ENCODE measurements around the gene HAUS1. TPM values are rescaled to one million over a fixed set of nuclear protein-coding genes. Genes with fewer than 3 reads are reported as not detected.

HAUS1 gene
- total RNA-seq, 6 experiments from 2014 or later, result 4.0 to 15.4 (median 5.9) TPM

GRCh38 chr18:46164920-46165319 is 60.7 kb downstream of the HAUS1 start:
- 89% methylated on average over 4 of the region's 13 CpGs for WGBS (ENCODE audit: insufficient coverage, low coverage, low lambda C conversion rate, missing lambda C conversion rate)
- intact Hi-C loops (cut with DNase I), result no loop called here

GRCh38 chr18:46166261-46166970 is 62.2 kb downstream of the HAUS1 start:
- no peaks in the 10 kb centered on the region for H3K36me3 ChIP-seq
- 70% methylated on average over 6 of the region's 6 CpGs for WGBS (ENCODE audit: insufficient coverage, low coverage, low lambda C conversion rate, missing lambda C conversion rate)
- ATAC-seq, result no peak
- no peak overlapping the region for H3K4me3 ChIP-seq
- no peaks in the 10 kb centered on the region for H3K27me3 ChIP-seq
- DNase-seq, result no peak
- no peaks in the 10 kb centered on the region for H3K4me1 ChIP-seq
- no peaks in the 10 kb centered on the region for H3K9me3 ChIP-seq
- no peak overlapping the region for H3K27ac ChIP-seq
- TF ChIP-seq CTCF (IDR thresholded peaks at IDR 0.05) (no peak), POLR2A (IDR thresholded peaks at IDR 0.05) (no peak)
- intact Hi-C loops (cut with DNase I), result no loop called here

More at GRCh38 chr18:46164920-46165319, 60.7 kb downstream of the HAUS1 start:
- ATAC-seq (no peak), DNase-seq (no peak)
- H3K4me3 ChIP-seq, result no peak overlapping the region
- H3K27me3 ChIP-seq, result no peaks in the 10 kb centered on the region
- H3K27ac ChIP-seq, result no peak overlapping the region
- H3K9me3 ChIP-seq, result no peaks in the 10 kb centered on the region
- no peaks in the 10 kb centered on the region for H3K36me3 ChIP-seq
- no peaks in the 10 kb centered on the region for H3K4me1 ChIP-seq
- TF ChIP-seq CTCF (IDR thresholded peaks at IDR 0.05), result no peak
- TF ChIP-seq POLR2A (IDR thresholded peaks at IDR 0.05), result no peak

GRCh38 chr18:46167971-46168370 is 63.8 kb downstream of the HAUS1 start:
- Histone ChIP-seq H3K36me3 (no peaks in the 10 kb centered on the region), H3K27ac (no peak overlapping the region), H3K9me3 (no peaks in the 10 kb centered on the region), H3K4me3 (no peak overlapping the region), H3K27me3 (no peaks in the 10 kb centered on the region), H3K4me1 (no peaks in the 10 kb centered on the region)
- peak in 3 of 4 donors; percentile 26 to 52 (median 36) for ATAC-seq
- 43% methylated on average over 9 of the region's 9 CpGs for WGBS (ENCODE audit: insufficient coverage, low coverage, low lambda C conversion rate, missing lambda C conversion rate)
- intact Hi-C loops (cut with DNase I), result no loop called here
- TF ChIP-seq CTCF (IDR thresholded peaks at IDR 0.05) (no peak), POLR2A (IDR thresholded peaks at IDR 0.05) (no peak)
- DNase-seq, result peak in 1 of 3 donors; percentile 24

- no peak overlapping the region for H3K4me3 ChIP-seq
- H3K9me3 ChIP-seq, result no peaks in the 10 kb centered on the region
- no peaks in the 10 kb centered on the region for H3K4me1 ChIP-seq
- no peaks in the 10 kb centered on the region for H3K36me3 ChIP-seq
- 42% methylated on average over 2 of the region's 6 CpGs for WGBS (ENCODE audit: insufficient coverage, low coverage, low lambda C conversion rate, missing lambda C conversion rate)
- no peak for ATAC-seq
- no peaks in the 10 kb centered on the region for H3K27me3 ChIP-seq
- TF ChIP-seq POLR2A (IDR thresholded peaks at IDR 0.05), result no peak
- no peak overlapping the region for H3K27ac ChIP-seq
- no peak for DNase-seq
- intact Hi-C loops (cut with DNase I), result no loop called here
Measured at GRCh38 chr18:46169464-46169941, 65.3 kb downstream of the HAUS1 start.

GRCh38 chr18:46171331-46171730 is 67.1 kb downstream of the HAUS1 start:
- Histone ChIP-seq H3K27me3 (no peaks in the 10 kb centered on the region), H3K36me3 (no peaks in the 10 kb centered on the region), H3K27ac (no peak overlapping the region), H3K4me1 (peaks cover 0 to 10% (median 3%) of the 10 kb centered on the region in 4 donors), H3K9me3 (no peaks in the 10 kb centered on the region), H3K4me3 (no peak overlapping the region)
- ATAC-seq (no peak), DNase-seq (no peak)
- 95% methylated on average over 3 of the region's 4 CpGs for WGBS (ENCODE audit: insufficient coverage, low coverage, low lambda C conversion rate, missing lambda C conversion rate)
- TF ChIP-seq CTCF (IDR thresholded peaks at IDR 0.05) (no peak), POLR2A (IDR thresholded peaks at IDR 0.05) (no peak)
- intact Hi-C loops (cut with DNase I), result no loop called here

Measured in right lobe of liver (tissue), 6 donors.